Common myeloid progenitor, CD34-positive (primary cell): ENCODE data around the gene POU2AF3.
A peak's percentile ranks its signal among the peaks of the same experiment; 100 is the strongest.
"Not testable (repeated sequence)": the region's sequence is repeated elsewhere in the genome, so short reads cannot be mapped to it uniquely, and the experiment has no call there.

Experiments used
- CTCF ChIA-PET: fragments of 350-600 bp; sonication (Branson Sonifier 250); formaldehyde crosslinking; loops from one replicate; lab custom pipeline; 2021; ENCODE audit warnings: antibody characterized with exemption; lab: Charles Lee
- POLR2A ChIA-PET: fragments of 350-600 bp; sonication (Branson Sonifier 250); formaldehyde crosslinking; loops from one replicate; lab custom pipeline; 2021; ENCODE audit warnings: antibody characterized with exemption; lab: Charles Lee
- DNase-seq, 3 donors: peaks; one replicate each; pipeline versions ENCODE4 v3.0.0 to v3.0.0-alpha.2; 2013
- H3K27ac ChIP-seq, 2 experiments: 1 replicate in 1 of 2; 2 replicates in 1 of 2; pipeline ENCODE4 v1.7.0; 2013; ENCODE audit warnings: inconsistent platforms in 2 of 2, low read length in 2 of 2, mild to moderate bottlenecking in 2 of 2, low read depth in 1 of 2, moderate library complexity in 1 of 2; ENCODE audit not compliant: severe bottlenecking in 2 of 2, insufficient read depth in 1 of 2, poor library complexity in 1 of 2
- H3K27me3 ChIP-seq, 5 experiments: replicated peaks in 2 of 5; 1 replicate in 3 of 5; 2 replicates in 2 of 5; pipeline versions ENCODE4 v1.6.1 to v1.7.0; 2013; ENCODE audit warnings: low read length in 4 of 5, mild to moderate bottlenecking in 2 of 5, moderate library complexity in 2 of 5, inconsistent platforms in 1 of 5; ENCODE audit not compliant: insufficient read depth in 5 of 5, control insufficient read depth in 4 of 5
- H3K36me3 ChIP-seq, 4 experiments: 1 replicate in 2 of 4; 2 replicates in 2 of 4; pipeline versions ENCODE4 v1.6.1 to v1.7.0; 2013; ENCODE audit warnings: low read length in 3 of 4, control low read depth in 1 of 4, mild to moderate bottlenecking in 1 of 4; ENCODE audit not compliant: control insufficient read depth in 4 of 4, insufficient read depth in 4 of 4
- H3K4me1 ChIP-seq, 4 experiments: 1 replicate in 3 of 4; 2 replicates in 1 of 4; pipeline versions ENCODE4 v1.6.1 to v1.7.1; 2013; ENCODE audit warnings: low read length in 3 of 4, mild to moderate bottlenecking in 3 of 4, control low read depth in 1 of 4, inconsistent platforms in 1 of 4, moderate library complexity in 1 of 4; ENCODE audit not compliant: control insufficient read depth in 4 of 4, insufficient read depth in 4 of 4; ENCODE audit errors: control extremely low read depth in 1 of 4
- H3K4me3 ChIP-seq, 7 experiments: 1 replicate in 4 of 7; 2 replicates in 3 of 7; pipeline versions ENCODE4 v1.5.1 to v1.7.0; 2013; ENCODE audit warnings: mild to moderate bottlenecking in 7 of 7, low read length in 6 of 7, moderate library complexity in 6 of 7, inconsistent platforms in 2 of 7, low read depth in 2 of 7, control low read depth in 1 of 7; ENCODE audit not compliant: insufficient read depth in 4 of 7, control insufficient read depth in 1 of 7; ENCODE audit errors: extremely low read depth in 1 of 7
- H3K9me3 ChIP-seq, 5 experiments: 1 replicate in 4 of 5; 2 replicates in 1 of 5; pipeline versions ENCODE4 v1.6.1 to v1.7.1; 2013; ENCODE audit warnings: low read length in 4 of 5, mild to moderate bottlenecking in 2 of 5, inconsistent platforms in 1 of 5, low read depth in 1 of 5, moderate library complexity in 1 of 5; ENCODE audit not compliant: control insufficient read depth in 4 of 5, insufficient read depth in 2 of 5; ENCODE audit errors: control extremely low read depth in 1 of 5
- WGBS: methylation state at CpG from one replicate; pipeline ENCODE4 v1.1.5; 2013; ENCODE audit not compliant: insufficient coverage; 5-methylcytosine and 5-hydroxymethylcytosine counted together

Gene POU2AF3

GRCh38 chr11:111283945-111284481 lies 14.3 kb upstream of the POU2AF3 start:
- H3K27me3 ChIP-seq: no peaks in the 10 kb centered on the region
- WGBS: 70% methylated on average over 33 of the region's 33 CpGs
- H3K27ac ChIP-seq: no peak overlapping the region
- CTCF ChIA-PET: interaction anchor here (0.7 to 12.1 kb wide), 10 partner anchors 11 to 822 kb away, joined by 3 to 176 read pairs (median 4); no protein-coding TSS in a partner anchor
- no peaks in the 10 kb centered on the region for H3K4me1 ChIP-seq
- H3K4me3 ChIP-seq: peak overlapping the region in 1 of 7 experiments; percentile 8
- POLR2A ChIA-PET: no interaction called here
- peak in 2 of 3 donors; percentile 6 to 12 for DNase-seq
- no peaks in the 10 kb centered on the region for H3K9me3 ChIP-seq
- no peaks in the 10 kb centered on the region for H3K36me3 ChIP-seq

GRCh38 chr11:111285189-111286091 lies 12.9 kb upstream of the POU2AF3 start:
- 93% methylated on average over 15 of the region's 18 CpGs for WGBS
- no peak for DNase-seq
- H3K27ac ChIP-seq: no peak overlapping the region
- ChIA-PET CTCF (interaction anchor here (1.2 to 12.1 kb wide), 3 partner anchors 17 to 154 kb away, joined by 4 to 176 read pairs (median 10); no protein-coding TSS in a partner anchor), POLR2A (no interaction called here)
- no peaks in the 10 kb centered on the region for H3K9me3 ChIP-seq
- no peaks in the 10 kb centered on the region for H3K27me3 ChIP-seq
- H3K4me1 ChIP-seq: no peaks in the 10 kb centered on the region
- no peak overlapping the region for H3K4me3 ChIP-seq
- H3K36me3 ChIP-seq: no peaks in the 10 kb centered on the region

GRCh38 chr11:111291764-111292163 lies 6.6 kb upstream of the POU2AF3 start:
- ChIA-PET POLR2A (no interaction called here), CTCF (interaction anchor here (1.2 to 1.4 kb wide), 2 partner anchors 9 to 13 kb away, joined by 3 to 5 read pairs; no protein-coding TSS in a partner anchor)
- 100% methylated on average over 4 of the region's 5 CpGs for WGBS

GRCh38 chr11:111292408-111292807 lies 5.9 kb upstream of the POU2AF3 start:
- H3K9me3 ChIP-seq, H3K27me3 ChIP-seq, POLR2A ChIA-PET, DNase-seq, H3K36me3 ChIP-seq, H3K4me1 ChIP-seq, H3K4me3 ChIP-seq, H3K27ac ChIP-seq: not testable (repeated sequence)
- WGBS: no CpG with 5 or more reads among the region's 1 CpG
- CTCF ChIA-PET: interaction anchor here (1.2 to 1.4 kb wide), 2 partner anchors 9 to 13 kb away, joined by 3 to 5 read pairs; no protein-coding TSS in a partner anchor

More at GRCh38 chr11:111291764-111292163, 6.6 kb upstream of the POU2AF3 start:
- Histone ChIP-seq H3K4me1 (no peaks in the 10 kb centered on the region), H3K9me3 (no peaks in the 10 kb centered on the region), H3K27me3 (peaks cover 0 to 1% (median 0%) of the 10 kb centered on the region in 5 experiments), H3K36me3 (no peaks in the 10 kb centered on the region), H3K27ac (no peak overlapping the region), H3K4me3 (no peak overlapping the region)
- DNase-seq: no peak

- whole genome bisulfite sequencing: 100% methylated on average over 1 of the region's 3 CpGs
- Histone ChIP-seq H3K4me1 (peaks cover 0 to 15% (median 12%) of the 10 kb centered on the region in 4 experiments), H3K4me3 (no peak overlapping the region), H3K36me3 (no peaks in the 10 kb centered on the region), H3K27me3 (peaks cover 2 to 38% (median 20%) of the 10 kb centered on the region in 5 experiments), H3K9me3 (no peaks in the 10 kb centered on the region), H3K27ac (no peak overlapping the region)
- DNase-seq: no peak
- ChIA-PET POLR2A (no interaction called here), CTCF (interaction anchor here (0.5 to 1.3 kb wide), 4 partner anchors 24 to 151 kb away, joined by 3 read pairs; no protein-coding TSS in a partner anchor)
Observed at GRCh38 chr11:111296196-111296595, 2.1 kb upstream of the POU2AF3 start.

- DNase-seq: no peak
- peaks cover 3 to 45% (median 27%) of the 10 kb centered on the region in 5 experiments for H3K27me3 ChIP-seq
- no peaks in the 10 kb centered on the region for H3K9me3 ChIP-seq
- CTCF ChIA-PET: no interaction called here
- peaks cover 0 to 15% (median 12%) of the 10 kb centered on the region in 4 experiments for H3K4me1 ChIP-seq
- no peaks in the 10 kb centered on the region for H3K36me3 ChIP-seq
- no peak overlapping the region for H3K27ac ChIP-seq
- POLR2A ChIA-PET: no interaction called here
- no peak overlapping the region for H3K4me3 ChIP-seq
- 94% methylated on average over 3 of the region's 10 CpGs for WGBS
Observed at GRCh38 chr11:111297696-111298095, 650 bp upstream of the POU2AF3 start.
